ENCODE measurements around the gene CDYL. TPM values are rescaled to one million over a fixed set of nuclear protein-coding genes. Genes with fewer than 3 reads are reported as not detected.

The CDYL gene
- total and polyA plus RNA-seq, 2 of the 4 experiments (the other 2 are of a cell fraction) = 14.2 to 92.1 TPM

DNA sequence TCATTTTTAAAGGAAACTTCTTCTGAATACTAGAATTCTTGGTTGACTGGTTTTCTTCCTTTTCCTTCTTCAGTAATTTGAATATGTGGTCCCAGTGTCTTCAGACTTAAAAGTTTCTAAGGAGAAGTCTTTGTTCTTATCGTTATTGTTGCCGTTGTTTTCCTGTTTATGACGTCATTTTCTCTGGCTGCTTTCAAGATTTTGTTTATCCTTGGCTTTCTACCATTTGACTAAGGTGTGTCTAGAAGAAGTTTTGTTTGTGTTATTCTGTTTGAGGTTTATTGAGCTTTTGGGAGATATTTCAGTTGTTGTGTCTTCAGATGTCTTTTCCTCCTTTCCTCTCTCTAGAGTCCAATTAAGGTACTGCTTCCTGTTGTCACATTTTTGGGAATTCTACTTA lies 24.5 kb downstream of the CDYL start:
- Histone ChIP-seq H3K9ac (ENCODE audit: low read depth, low read length) (no peak overlapping the region), H3K27me3 (ENCODE audit: control insufficient read depth, insufficient read depth, low read length) (no peaks in the 10 kb centered on the region), H2BK15ac (ENCODE audit: low read depth, low read length) (no peak overlapping the region), H2BK120ac (ENCODE audit: low read depth, low read length) (no peak overlapping the region), H3K9me3 (ENCODE audit: control insufficient read depth, insufficient read depth, low read length) (peaks cover 3% of the 10 kb centered on the region; the same call in 1 of the 2 replicates), H2BK20ac (ENCODE audit: low read depth, low read length) (no peak overlapping the region), H3K4me2 (ENCODE audit: low read depth, low read length) (no peak overlapping the region), H3K23ac (ENCODE audit: low read depth, low read length) (no peak overlapping the region), H3K4me1 (ENCODE audit: control insufficient read depth, insufficient read depth, low read length) (peaks cover 9% of the 10 kb centered on the region), H3K36me3 (ENCODE audit: control insufficient read depth, insufficient read depth, low read length) (no peaks in the 10 kb centered on the region), H2BK5ac (ENCODE audit: low read depth, low read length, poor library complexity, severe bottlenecking) (no peak overlapping the region), H3K9me1 (ENCODE audit: insufficient read depth, low read length) (peaks cover 18% of the 10 kb centered on the region), H4K20me1 (ENCODE audit: insufficient read depth, low read length) (peaks cover 70% of the 10 kb centered on the region), H4K5ac (ENCODE audit: low read depth, low read length) (no peak overlapping the region), H2AK9ac (replicated peaks; ENCODE audit: low read depth, low read length, poor library complexity) (no peak overlapping the region), H3K79me1 (ENCODE audit: low read depth in 1 of 2, low read length in 2 of 2) (peaks cover 13 to 65% of the 10 kb centered on the region in 2 experiments), H3K18ac (ENCODE audit: low read depth, low read length) (no peak overlapping the region), H3K14ac (replicated peaks; ENCODE audit: low read depth, low read length) (no peak overlapping the region), H3K56ac (ENCODE audit: extremely low read depth, insufficient read depth, low read length) (0 out of 2 replicates have a peak overlapping the region, but pooled peaks have one; percentile 3), H2AK5ac (ENCODE audit: low read depth, low read length) (no peak overlapping the region), H4K91ac (ENCODE audit: insufficient read depth, low read depth, low read length) (no peak overlapping the region), H2AFZ (replicated peaks; ENCODE audit: low read length, poor library complexity) (no peak overlapping the region), H3K4me3 (ENCODE audit: insufficient read depth, low read depth, low read length) (no peak overlapping the region), H4K8ac (ENCODE audit: low read depth in 2 of 2, low read length in 2 of 2) (no peak overlapping the region), H3K4ac (ENCODE audit: low read depth, low read length) (no peak overlapping the region), H3K27ac (ENCODE audit: insufficient read depth, low read length) (no peak overlapping the region)
- ChIA-PET POLR2A (ENCODE audit: unreplicated experiment) (no interaction called here), CTCF (no interaction called here)
- WGBS, 2 experiments (ENCODE audit: extremely low coverage in 2 of 2, insufficient read length in 1 of 2) = no CpG with 5 or more reads among the region's 3 CpGs
- in situ Hi-C loops (cut with MboI; ENCODE audit: low sequenced_read_pairs) = no loop called here
- no TSS peak for BruUV-seq (replicated peaks)
- no peak for DNase-seq
- dilution Hi-C loops (cut with HindIII; ENCODE audit: low sequenced_read_pairs, unreplicated experiment) = no loop called here
- intact Hi-C loops (cut with micrococcal nuclease) = loop anchor here (10.0 kb wide), 1 partner anchor 486 kb away; no protein-coding TSS in a partner anchor
- ATAC-seq (ENCODE audit: low read depth) = no peak
- TF ChIP-seq MAFK (IDR thresholded peaks at IDR 0.05; ENCODE audit: low read depth, low read length) (no peak), CHD1 (IDR thresholded peaks at IDR 0.05; ENCODE audit: low read depth, low read length) (no peak), POLR2A (IDR thresholded peaks at IDR 0.05; ENCODE audit: low read depth, low read length) (no peak), CEBPB (IDR thresholded peaks at IDR 0.05; ENCODE audit: low read depth, low read length) (no peak), ELK1 (IDR thresholded peaks at IDR 0.05; ENCODE audit: borderline replicate concordance, low read depth, low read length) (no peak), MAZ (IDR thresholded peaks at IDR 0.05; ENCODE audit: borderline replicate concordance, low read depth, low read length) (no peak), RAD21 (IDR thresholded peaks at IDR 0.05; ENCODE audit: low read length) (no peak), SMC3 (IDR thresholded peaks at IDR 0.05; ENCODE audit: low read depth, low read length) (no peak), FOS (IDR thresholded peaks at IDR 0.05; ENCODE audit: low read depth, low read length) (no peak), RCOR1 (IDR thresholded peaks at IDR 0.05; ENCODE audit: insufficient replicate concordance, low read length) (no peak), BHLHE40 (IDR thresholded peaks at IDR 0.05; ENCODE audit: low read depth, low read length) (no peak), MXI1 (IDR thresholded peaks at IDR 0.05; ENCODE audit: borderline replicate concordance, low read depth, low read length) (no peak), RFX5 (IDR thresholded peaks at IDR 0.05; ENCODE audit: low read depth, low read length) (no peak), NFE2L2 (IDR thresholded peaks at IDR 0.05; ENCODE audit: low read depth, low read length) (no peak), USF2 (IDR thresholded peaks at IDR 0.05; ENCODE audit: low read depth, low read length) (no peak)
- TF ChIP-seq, protein P1, sequence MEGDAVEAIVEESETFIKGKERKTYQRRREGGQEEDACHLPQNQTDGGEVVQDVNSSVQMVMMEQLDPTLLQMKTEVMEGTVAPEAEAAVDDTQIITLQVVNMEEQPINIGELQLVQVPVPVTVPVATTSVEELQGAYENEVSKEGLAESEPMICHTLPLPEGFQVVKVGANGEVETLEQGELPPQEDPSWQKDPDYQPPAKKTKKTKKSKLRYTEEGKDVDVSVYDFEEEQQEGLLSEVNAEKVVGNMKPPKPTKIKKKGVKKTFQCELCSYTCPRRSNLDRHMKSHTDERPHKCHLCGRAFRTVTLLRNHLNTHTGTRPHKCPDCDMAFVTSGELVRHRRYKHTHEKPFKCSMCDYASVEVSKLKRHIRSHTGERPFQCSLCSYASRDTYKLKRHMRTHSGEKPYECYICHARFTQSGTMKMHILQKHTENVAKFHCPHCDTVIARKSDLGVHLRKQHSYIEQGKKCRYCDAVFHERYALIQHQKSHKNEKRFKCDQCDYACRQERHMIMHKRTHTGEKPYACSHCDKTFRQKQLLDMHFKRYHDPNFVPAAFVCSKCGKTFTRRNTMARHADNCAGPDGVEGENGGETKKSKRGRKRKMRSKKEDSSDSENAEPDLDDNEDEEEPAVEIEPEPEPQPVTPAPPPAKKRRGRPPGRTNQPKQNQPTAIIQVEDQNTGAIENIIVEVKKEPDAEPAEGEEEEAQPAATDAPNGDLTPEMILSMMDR (conservative IDR thresholded peaks at IDR 0.05; ENCODE audit: low read depth, low read length) = no peak

Data from IMR-90 (cell line).